ENCODE results near the gene BAIAP2.

BAIAP2 gene

GRCh38 chr17:81053041-81053970 is 18.4 kb downstream of the BAIAP2 start:
- no peak for DNase-seq

GRCh38 chr17:81054308-81054707 is 19.4 kb downstream of the BAIAP2 start:
- no peak for DNase-seq

DNA sequence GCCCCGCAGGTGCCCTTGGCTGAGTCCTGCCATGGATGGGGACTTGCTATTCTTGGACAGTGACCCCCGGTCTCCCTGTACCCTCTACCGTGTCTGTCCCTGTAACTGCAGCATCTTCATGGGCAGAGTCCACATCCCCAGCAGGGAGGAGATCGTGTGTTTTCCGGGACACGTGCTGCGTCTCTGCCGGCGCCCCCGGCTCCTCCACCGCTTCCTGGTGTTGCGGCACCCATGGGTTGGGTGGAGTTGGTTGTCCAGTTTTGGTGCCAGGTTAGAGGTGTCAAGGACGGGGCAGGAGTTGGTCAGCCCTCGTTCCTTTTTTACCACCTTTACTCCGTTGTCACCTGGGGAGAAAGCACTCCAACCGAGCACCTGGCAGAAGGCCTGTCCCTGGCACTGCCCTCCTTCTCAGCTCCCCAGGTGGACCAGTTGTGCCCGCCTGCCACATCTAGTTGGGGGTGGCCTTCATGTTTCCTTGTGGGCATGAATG is 20.0 kb downstream of the BAIAP2 start:
- no peak for DNase-seq

DNA sequence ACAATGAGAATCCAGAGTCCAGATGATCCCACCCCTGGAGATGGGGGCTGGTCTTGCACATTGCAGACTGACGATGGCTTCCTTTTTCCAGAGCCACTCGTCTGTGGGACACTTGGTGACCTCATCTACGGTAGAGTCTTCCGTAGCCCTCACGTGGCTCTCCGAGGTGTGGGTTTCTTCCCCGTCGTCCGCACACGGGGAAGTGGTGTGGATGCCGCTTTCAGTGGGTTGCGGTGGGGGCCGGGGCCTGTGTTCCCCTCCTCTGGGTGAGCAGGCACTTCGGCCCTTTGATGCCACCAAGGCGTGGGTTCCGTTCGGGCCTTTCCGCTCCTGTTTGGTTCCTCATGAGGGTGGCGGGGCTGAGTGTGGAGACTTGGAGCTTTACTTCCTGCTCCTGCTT is 21.4 kb downstream of the BAIAP2 start:
- peak in 1 of 2 donors; percentile 21 for DNase-seq

GRCh38 chr17:81057079-81057730 is 22.3 kb downstream of the BAIAP2 start:
- no peak for DNase-seq

DNA sequence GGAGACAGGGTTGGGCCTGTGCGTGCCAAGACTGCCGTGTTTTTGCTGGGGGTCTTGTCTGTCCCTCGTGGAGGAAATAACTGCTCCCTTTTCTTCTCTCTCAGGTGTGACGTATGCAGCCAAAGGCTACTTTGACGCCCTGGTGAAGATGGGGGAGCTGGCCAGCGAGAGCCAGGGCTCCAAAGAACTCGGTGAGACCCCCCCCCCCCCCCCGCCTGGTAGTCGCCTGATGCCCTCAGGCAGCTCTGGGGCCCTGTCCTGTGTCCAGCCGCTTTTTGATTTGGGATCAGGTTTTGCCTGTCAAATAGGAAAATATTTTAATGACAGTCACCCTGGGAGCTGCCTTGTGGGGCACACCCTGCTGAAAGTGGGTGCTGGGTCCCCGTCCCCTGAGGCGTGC is 22.8 kb downstream of the BAIAP2 start:
- DNase-seq, result no peak

DNA sequence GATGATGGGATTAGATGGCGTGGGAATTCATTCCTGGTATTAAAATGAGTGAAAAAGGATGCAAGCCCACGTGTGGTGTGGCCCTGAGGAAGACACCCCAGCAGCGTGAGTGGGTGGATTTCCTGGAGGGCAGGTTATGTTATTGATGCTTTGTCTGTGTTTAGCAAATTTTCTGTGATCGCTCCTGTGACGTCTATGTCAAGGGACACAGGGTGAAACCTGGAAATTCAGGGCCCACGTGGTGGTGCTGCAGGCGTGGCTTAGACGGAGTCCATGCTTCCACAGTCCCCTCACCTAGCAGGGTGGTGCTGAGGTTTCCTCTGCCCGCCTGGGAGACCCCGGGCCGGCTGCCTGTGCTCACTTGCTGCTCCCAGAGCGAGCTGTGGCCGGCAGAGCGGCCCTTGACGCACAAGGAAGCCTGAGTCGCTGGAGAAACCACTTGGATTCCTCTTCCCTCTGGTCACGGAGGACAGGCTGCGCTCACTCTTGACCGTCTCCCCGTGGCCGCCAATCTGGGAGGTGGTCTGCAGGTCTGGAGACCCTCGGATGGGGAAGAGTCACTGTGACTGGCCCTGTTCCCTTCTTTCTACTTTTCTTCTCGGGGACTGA is 23.4 kb downstream of the BAIAP2 start:
- DNase-seq, result no peak

DNA sequence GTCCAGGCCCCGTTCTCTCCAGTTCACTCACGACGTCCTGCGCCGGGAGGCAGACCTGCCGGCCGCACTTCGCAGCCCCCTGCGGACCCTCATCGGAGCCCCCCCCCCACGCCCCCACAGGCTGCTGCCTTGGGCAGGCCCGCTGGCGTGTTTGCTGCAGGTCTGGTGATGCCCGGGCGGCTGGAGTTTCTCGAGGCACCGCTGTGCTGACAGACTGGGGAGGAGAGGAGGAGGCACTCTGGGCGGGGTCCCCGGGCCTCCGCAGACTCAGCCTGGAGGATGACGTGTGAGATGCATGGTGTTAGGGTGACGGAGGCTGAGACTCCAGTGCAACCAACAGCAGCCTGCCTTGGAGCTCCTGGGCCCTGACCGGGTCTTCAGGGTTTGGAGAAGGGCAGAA is 24.1 kb downstream of the BAIAP2 start:
- no peak for DNase-seq

DNA sequence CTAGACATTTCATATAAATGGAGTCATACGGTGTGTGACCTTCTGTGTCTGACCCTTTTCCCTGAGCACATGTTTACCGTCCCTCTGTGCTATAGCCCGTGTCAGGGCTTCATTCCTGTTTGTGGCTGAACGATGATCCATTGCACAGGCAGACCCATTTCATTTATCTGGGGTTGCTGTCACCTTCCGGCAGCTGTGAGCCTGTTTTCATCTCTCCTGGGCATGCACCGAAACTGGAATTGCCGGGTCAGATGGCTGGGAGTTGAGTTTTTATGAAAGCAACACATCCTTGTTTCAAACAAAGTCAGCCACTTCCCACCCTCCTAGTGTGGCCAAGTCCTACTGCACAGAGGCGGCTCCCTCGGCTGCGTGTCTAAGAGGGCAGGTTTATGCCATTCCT is 25.5 kb downstream of the BAIAP2 start:
- no peak for DNase-seq

GRCh38 chr17:81061027-81061735 is 26.2 kb downstream of the BAIAP2 start:
- DNase-seq, result no peak

GRCh38 chr17:81062014-81062780 is 27.2 kb downstream of the BAIAP2 start:
- DNase-seq, result no peak

DNA sequence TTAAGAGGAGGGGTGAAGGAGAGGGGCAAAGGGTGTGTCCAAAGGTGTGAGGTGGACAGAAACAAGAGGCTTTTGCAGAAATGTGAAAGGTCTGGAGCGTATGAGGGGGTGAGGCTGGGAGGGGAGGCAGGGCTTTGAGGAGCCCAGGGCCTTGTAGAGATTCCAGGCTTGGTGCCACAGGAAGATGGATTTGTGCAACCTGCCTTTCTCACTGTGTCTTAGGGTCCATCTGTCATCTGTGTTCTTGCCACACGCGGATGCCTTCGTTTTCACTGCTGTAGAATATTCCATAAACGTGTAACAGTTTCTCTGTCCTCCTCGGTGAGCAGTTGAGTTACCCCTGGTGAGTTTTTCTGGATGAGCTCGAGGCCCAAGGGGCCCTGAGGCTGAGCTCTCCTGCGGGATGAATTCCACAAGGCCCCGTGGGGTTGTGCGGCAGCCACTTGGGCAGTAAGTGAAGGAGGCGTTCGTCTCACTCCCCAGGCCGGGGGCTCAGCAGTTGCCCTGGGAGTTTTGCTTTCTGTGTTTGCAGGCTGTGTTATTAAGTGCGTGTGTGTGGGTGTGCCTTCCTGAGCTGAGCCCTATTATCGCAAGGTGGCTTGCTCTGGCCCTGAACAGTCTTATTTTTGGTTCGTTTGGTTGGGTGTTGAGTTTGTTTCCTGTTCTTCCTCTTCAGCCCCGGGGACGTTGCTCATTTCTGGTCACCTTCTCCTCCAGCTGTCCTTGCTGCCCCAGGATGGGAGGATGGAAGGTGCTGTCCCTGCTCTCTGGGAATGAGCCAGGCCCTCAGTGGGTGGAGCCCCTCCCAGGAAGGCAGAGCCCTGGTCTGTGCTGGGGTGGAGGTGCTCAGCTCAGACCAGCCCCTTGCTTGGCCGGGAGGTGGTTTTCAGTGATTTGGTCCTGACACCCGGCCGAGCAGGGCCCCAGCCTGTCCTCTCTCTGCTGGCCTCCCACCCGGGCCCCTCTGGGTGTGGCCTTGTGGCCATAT is 28.4 kb downstream of the BAIAP2 start:
- no peak for DNase-seq

DNA sequence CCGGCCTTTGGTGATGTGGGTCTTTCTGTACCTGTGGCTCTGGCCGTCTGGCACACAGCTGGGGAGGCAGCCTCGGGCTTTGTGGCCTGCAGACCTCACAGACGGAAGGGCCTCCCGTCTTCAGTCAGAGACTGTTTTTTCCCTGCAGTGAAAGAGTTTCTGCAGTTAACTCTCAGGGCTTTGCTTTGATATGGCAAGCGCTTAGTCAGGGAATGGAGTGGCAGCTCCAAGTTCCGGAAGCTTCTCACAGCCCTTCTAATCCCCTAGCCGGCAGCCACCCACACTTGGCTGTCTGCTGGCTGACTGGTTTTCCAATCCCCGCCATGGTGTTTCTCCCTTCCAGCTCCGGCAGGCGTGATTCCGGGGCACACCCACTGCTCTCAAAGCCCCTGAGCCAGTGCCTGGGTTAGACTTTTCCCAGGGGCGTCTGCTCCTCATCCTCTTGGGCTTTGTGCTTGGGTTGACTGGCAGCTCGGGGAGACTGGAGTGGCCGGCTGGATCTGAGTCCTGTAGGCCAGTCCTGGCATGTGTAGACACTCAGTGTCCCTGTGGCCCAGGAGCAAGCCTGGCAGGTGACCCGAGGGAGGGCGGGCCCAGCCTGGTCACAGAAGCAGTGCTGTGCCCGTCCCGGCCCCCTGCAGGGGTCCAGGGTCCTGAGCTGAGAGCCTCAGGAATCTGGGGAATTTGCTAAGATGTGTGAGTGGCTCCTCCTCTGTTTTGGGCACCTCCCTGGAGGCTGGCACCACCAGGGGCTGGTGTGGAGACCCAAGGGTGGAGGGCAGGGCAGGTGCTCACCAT is 29.9 kb downstream of the BAIAP2 start:
- no peak for DNase-seq

- DNase-seq, result no peak
These were observed 30.5 kb downstream of the BAIAP2 start for GRCh38 chr17:81065500-81065899.

DNA sequence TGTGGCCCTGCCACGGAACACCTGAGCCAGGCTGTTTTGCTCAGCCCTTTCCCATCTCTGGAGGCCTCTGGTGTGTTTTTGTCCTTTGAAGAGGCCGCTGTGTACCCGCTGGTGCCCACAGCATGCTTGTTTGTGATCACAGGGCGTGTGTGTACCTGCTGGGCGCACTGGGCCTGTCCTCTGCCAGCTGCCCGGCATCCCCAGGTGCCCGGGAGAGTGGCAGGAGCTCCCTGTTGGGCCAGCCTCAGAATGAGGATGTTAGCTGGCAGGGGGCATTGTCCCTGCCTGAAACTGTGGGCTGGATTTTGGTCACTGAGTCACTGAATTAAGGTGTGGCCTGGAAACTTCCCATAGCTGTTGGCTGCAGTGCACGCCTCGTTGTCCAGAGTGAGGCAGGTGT is 31.1 kb downstream of the BAIAP2 start:
- DNase-seq, result no peak

- no peak for DNase-seq
These were observed 31.9 kb downstream of the BAIAP2 start for GRCh38 chr17:81066771-81067315.

DNA sequence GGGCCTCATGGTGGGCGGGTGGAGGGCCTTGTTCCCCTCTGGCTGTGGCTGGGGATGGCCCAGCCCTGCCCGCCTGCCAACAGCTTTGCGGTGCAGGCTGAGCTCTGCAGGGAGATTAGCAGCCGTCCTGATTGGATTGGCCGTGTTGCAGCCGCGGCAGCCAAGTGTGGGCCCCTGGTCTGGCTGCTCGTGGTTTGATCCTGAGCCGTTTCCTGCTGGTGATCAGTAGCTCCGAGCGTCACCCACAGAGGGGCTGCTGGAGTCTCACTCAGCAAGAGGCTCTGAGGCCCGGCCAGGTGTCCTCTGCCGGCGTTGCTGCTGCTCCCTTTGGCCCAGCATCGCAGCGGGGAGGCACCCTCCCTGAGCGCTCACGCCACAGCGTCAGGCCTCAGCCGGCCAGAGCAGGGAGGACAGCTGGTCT is 32.5 kb downstream of the BAIAP2 start:
- no peak for DNase-seq

DNA sequence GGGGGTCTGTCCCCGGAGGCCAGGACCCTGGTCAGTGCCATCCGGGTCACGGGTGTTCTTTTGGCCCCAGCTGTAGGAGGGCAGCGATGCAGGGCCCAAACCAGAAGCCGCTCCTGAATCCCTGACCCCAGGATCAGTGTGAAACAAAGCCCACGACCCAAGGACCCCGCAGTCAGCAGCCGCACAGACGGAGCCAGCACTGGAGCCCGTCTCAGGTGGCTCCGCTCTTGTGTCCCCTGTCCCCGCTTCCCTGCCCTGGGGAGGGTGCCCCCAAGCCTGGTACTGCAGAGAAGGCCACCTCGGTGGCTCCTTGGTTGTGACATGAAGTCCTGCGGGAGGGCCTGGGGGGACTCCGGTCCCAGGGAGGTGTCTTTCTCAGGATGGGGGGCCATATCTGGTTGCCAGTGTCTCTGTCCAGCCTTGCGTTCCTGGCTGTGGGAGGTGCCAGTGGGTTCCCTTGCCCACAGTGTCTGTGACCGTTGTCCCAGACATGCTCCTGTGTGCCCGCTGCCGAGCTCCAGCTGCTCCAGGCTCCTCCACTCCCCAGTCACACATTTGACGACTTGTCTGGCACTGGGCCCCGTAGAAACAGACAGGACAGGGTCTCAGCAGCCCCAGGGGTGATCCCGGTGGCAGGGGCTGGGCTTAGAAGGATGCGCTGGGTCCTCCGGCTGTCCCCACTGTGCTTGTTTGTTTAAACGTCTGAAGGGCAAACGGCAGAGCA is 33.6 kb downstream of the BAIAP2 start:
- no peak for DNase-seq

- no peak for DNase-seq
These were observed 34.2 kb downstream of the BAIAP2 start for GRCh38 chr17:81069135-81069645.
